HCT116 (cell line): Measurements from ENCODE around the gene LEPR. TPM values are rescaled to one million over a fixed set of nuclear protein-coding genes. Genes with fewer than 3 reads are reported as not detected.

Experiments
- ATAC-seq: fragments of 200-7000 bp; cut with Tn5 transposase; 2 replicates; pipeline ENCODE4 v1.9.1; 2020; ENCODE audit warnings: mild to moderate bottlenecking, moderate library complexity
- BruUV-seq: library from RNA; stranded (reverse); fragments of 400-500 nt; replicated peaks from 2 replicates; lab custom pipeline; 2021; lab: Mats Ljungman, UMichigan
- CTCF ChIA-PET: fragments of 300-600 bp; sonication (Branson Sonifier 250); formaldehyde crosslinking; loops from one replicate; lab custom pipeline; 2021; ENCODE audit warnings: antibody characterized with exemption; lab: Charles Lee
- POLR2A ChIA-PET: fragments of 300-600, 350-600 bp; sonication (Branson Sonifier 250); formaldehyde crosslinking; loops from one replicate; lab custom pipeline; 2021; ENCODE audit warnings: antibody characterized with exemption; lab: Charles Lee
- RAD21 ChIA-PET, 2 experiments: fragments of 300-600 bp; sonication (Branson Sonifier 250); formaldehyde crosslinking; loops; one replicate each; lab custom pipeline; 2023; ENCODE audit warnings: low total read pairs in 2 of 2; ENCODE audit not compliant: uncharacterized antibody in 2 of 2, unreplicated experiment in 2 of 2, low non-redundant PET in 1 of 2; lab: Charles Lee
- DNase-seq: peaks from one replicate; pipeline ENCODE4 v3.0.0-alpha.2; 2010; ENCODE audit warnings: low read depth, low spot score
- H2AFZ ChIP-seq: fragments of 200-600 bp; shearing (Covaris generic), sonication (generic); 2 replicates; pipeline ENCODE4 v1.6.1; 2017; ENCODE audit warnings: low read depth, mixed run types, mixed read lengths, antibody characterized with exemption, low read length; ENCODE audit not compliant: poor library complexity, severe bottlenecking
- H3K27ac ChIP-seq: 2 replicates; pipeline ENCODE4 v1.5.1; 2012; ENCODE audit warnings: low read depth, low read length
- H3K27me3 ChIP-seq: fragments of 200-600 bp; sonication (generic); 2 replicates; pipeline ENCODE4 v1.6.1; 2016; ENCODE audit warnings: mixed run types, low read length, mixed read lengths; ENCODE audit not compliant: insufficient read depth
- H3K36me3 ChIP-seq, 2 experiments: fragments of 200-500 bp in 1 of 2; fragments of 200-600 bp in 1 of 2; sonication (Bioruptor generic) in 1 of 2; sonication (generic) in 1 of 2; 2 replicates each; pipeline versions ENCODE4 v1.5.1 to v1.6.1; 2014 to 2016; ENCODE audit warnings: low read length in 2 of 2, inconsistent platforms in 1 of 2, mixed read lengths in 1 of 2, mixed run types in 1 of 2; ENCODE audit not compliant: insufficient read depth in 2 of 2, control insufficient read depth in 1 of 2
- H3K4me1 ChIP-seq, 2 experiments: fragments of 200-600 bp in 1 of 2; sonication (generic) in 1 of 2; 2 replicates each; pipeline versions ENCODE4 v1.5.1 to v1.6.1; 2012 to 2017; ENCODE audit warnings: low read length in 2 of 2, inconsistent platforms in 1 of 2, mild to moderate bottlenecking in 1 of 2, mixed read lengths in 1 of 2, mixed run types in 1 of 2, moderate library complexity in 1 of 2; ENCODE audit not compliant: insufficient read depth in 2 of 2, control insufficient read depth in 1 of 2
- H3K4me2 ChIP-seq: fragments of 200-600 bp; sonication (generic); 2 replicates; pipeline ENCODE4 v1.6.1; 2017; ENCODE audit warnings: mixed run types, low read length, mixed read lengths
- H3K4me3 ChIP-seq, 2 experiments: fragments of 200-600 bp in 1 of 2; sonication (generic) in 1 of 2; replicated peaks in 1 of 2; 2 replicates each; pipeline ENCODE4 v1.5.1; 2011 to 2016; ENCODE audit warnings: low read length in 2 of 2, control low read depth in 1 of 2, low read depth in 1 of 2, mild to moderate bottlenecking in 1 of 2, mixed read lengths in 1 of 2, mixed run types in 1 of 2
- H3K79me2 ChIP-seq: fragments of 200-600 bp; sonication (generic); 2 replicates; pipeline ENCODE4 v1.6.1; 2017; ENCODE audit warnings: mild to moderate bottlenecking, mixed run types, low read length, moderate library complexity, mixed read lengths; ENCODE audit not compliant: insufficient read depth
- H3K9ac ChIP-seq: fragments of 200-600 bp; sonication (generic); 2 replicates; pipeline ENCODE4 v1.6.1; 2016; ENCODE audit warnings: low read length, mixed read lengths
- H3K9me2 ChIP-seq: fragments of 200-600 bp; sonication (generic), shearing (Covaris generic); 2 replicates; pipeline ENCODE4 v1.6.1; 2017; ENCODE audit warnings: mixed run types, mild to moderate bottlenecking, moderate library complexity; ENCODE audit not compliant: insufficient read depth
- H3K9me3 ChIP-seq, 2 experiments: fragments of 200-500 bp in 1 of 2; fragments of 200-600 bp in 1 of 2; sonication (Bioruptor generic) in 1 of 2; sonication (generic) in 1 of 2; 2 replicates each; pipeline ENCODE4 v1.6.1; 2014 to 2017; ENCODE audit warnings: low read length in 2 of 2, mixed read lengths in 2 of 2, inconsistent platforms in 1 of 2, low read depth in 1 of 2, mild to moderate bottlenecking in 1 of 2, mixed run types in 1 of 2, moderate library complexity in 1 of 2; ENCODE audit not compliant: control insufficient read depth in 1 of 2, insufficient read depth in 1 of 2
- H4K20me1 ChIP-seq: fragments of 200-600 bp; sonication (generic), shearing (Covaris generic); 2 replicates; pipeline ENCODE4 v1.6.1; 2017; ENCODE audit warnings: mixed run types, mild to moderate bottlenecking, moderate library complexity; ENCODE audit not compliant: insufficient read depth
- CBX3 ChIP-seq: IDR thresholded peaks from 2 replicates; pipeline ENCODE4 v1.6.1; 2012; ENCODE audit warnings: low read depth
- CTCF ChIP-seq, 3 experiments: fragments of 200-600 bp in 1 of 3; sonication (generic) in 1 of 3; IDR thresholded peaks in 2 of 3; conservative IDR thresholded peaks in 1 of 3; 2 replicates each; pipeline ENCODE4 v1.5.1; 2012 to 2017; ENCODE audit warnings: low read depth in 2 of 3, low read length in 2 of 3, antibody characterized with exemption in 1 of 3, borderline replicate concordance in 1 of 3, control low read depth in 1 of 3, mild to moderate bottlenecking in 1 of 3, mixed read lengths in 1 of 3, mixed run types in 1 of 3, moderate library complexity in 1 of 3; ENCODE audit not compliant: insufficient read depth in 1 of 3
- FOSL1 ChIP-seq: IDR thresholded peaks from 2 replicates; pipeline ENCODE4 v1.6.1; 2012; ENCODE audit warnings: low read depth
- JUND ChIP-seq: IDR thresholded peaks from 2 replicates; pipeline ENCODE4 v1.6.1; 2012
- MAX ChIP-seq: IDR thresholded peaks from 2 replicates; pipeline ENCODE4 v1.6.1; 2012
- RAD21 ChIP-seq: IDR thresholded peaks from 2 replicates; pipeline ENCODE4 v1.6.1; 2012; ENCODE audit warnings: low read depth, mild to moderate bottlenecking
- SP1 ChIP-seq: IDR thresholded peaks from 2 replicates; pipeline ENCODE4 v1.6.1; 2012; ENCODE audit warnings: low read depth
- intact Hi-C: fragments of 100-400 bp; cut with micrococcal nuclease; formaldehyde crosslinking; loops from 2 replicates; pipeline ENCODE4 v1.10.0; 2022
- total RNA-seq: library from RNA; stranded (reverse); gene quantifications from one replicate; pipeline ENCODE4 v1.2.1, GENCODE V29; 2021; ENCODE audit not compliant: unreplicated experiment

Gene LEPR
- total RNA-seq, 1 experiment from 2014 or later: 6.0 TPM

- Histone ChIP-seq H3K36me3 (peaks cover 0 to 3% of the 10 kb centered on the region in 2 experiments; a peak in 1 of 4 replicates), H3K9me3 (no peaks in the 10 kb centered on the region), H3K79me2 (peaks cover 43% of the 10 kb centered on the region), H3K27ac (peak overlapping the region; percentile 36; the same call in 1 of the 2 replicates), H3K27me3 (no peaks in the 10 kb centered on the region), H3K4me2 (peak overlapping the region; percentile 87), H2AFZ (no peak overlapping the region), H3K9ac (peak overlapping the region; percentile 29), H3K4me3 (peak overlapping the region in 1 of 2 experiments; percentile 4; a peak in 1 of 4 replicates), H3K4me1 (peaks cover 26 to 66% of the 10 kb centered on the region in 2 experiments), H4K20me1 (no peaks in the 10 kb centered on the region), H3K9me2 (no peaks in the 10 kb centered on the region)
- intact Hi-C loops: loop anchor here (10.0 kb wide), 3 partner anchors 191 to 819 kb away; no protein-coding TSS in a partner anchor
- no peak for DNase-seq
- ChIA-PET POLR2A (no interaction called here), RAD21 (no interaction called here), CTCF (no interaction called here)
- ATAC-seq: peak; percentile 49
- BruUV-seq: no TSS peak
- peak; percentile 62 for TF ChIP-seq FOSL1
- TF ChIP-seq JUND: peak; percentile 62
- peak; percentile 40; the same call in 1 of the 2 replicates for TF ChIP-seq MAX
- 0 out of 2 replicates have a peak, but pooled peaks have one; percentile 24 for TF ChIP-seq CBX3
- peak; percentile 25; the same call in 1 of the 2 replicates for TF ChIP-seq SP1
- TF ChIP-seq CTCF (IDR thresholded peaks at IDR 0.05 in 2 of 3, conservative IDR thresholded peaks at IDR 0.05 in 1 of 3; ENCODE audit: borderline replicate concordance in 1 of 3, insufficient read depth in 1 of 3, low read depth in 2 of 3, low read length in 2 of 3): no peak
- no peak for TF ChIP-seq RAD21
These were observed 5.2 kb downstream of the LEPR start for GRCh38 chr1:65425697-65426096.
